ENCODE results near the gene HRH3. TPM values are rescaled to one million over a fixed set of nuclear protein-coding genes. Genes with fewer than 3 reads are reported as not detected.

The HRH3 gene
- total RNA-seq, 1 experiment from 2014 or later = 1.8 TPM

DNA sequence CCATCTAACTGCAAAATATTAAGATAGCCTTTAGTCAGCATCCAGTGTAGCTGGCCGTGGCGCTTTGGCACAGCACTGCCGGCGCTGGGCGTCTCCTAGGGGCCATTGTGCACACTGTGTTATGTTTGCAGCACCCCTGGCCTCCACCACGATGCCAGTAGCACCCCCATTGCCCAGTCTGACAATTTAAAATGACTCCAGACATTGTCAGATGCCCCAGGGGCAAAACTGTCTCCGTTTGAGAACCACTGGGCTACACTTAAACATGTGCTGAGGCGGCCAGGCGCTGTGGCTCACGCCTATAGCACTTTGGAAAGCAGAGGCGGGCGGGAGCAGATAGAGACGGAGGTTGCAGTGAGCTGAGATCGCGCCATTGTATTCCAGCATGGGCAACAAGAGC, 43.2 kb downstream of the HRH3 start:
- no CpG with 5 or more reads among the region's 15 CpGs for WGBS (ENCODE audit: extremely low coverage, insufficient read length, low lambda C conversion rate)
- H2BK12ac ChIP-seq (ENCODE audit: insufficient read length, low read depth, low read length) = no peak overlapping the region

More for the DNA sequence above, 43.2 kb downstream of the HRH3 start:
- Histone ChIP-seq H2BK20ac (ENCODE audit: low read depth, low read length, poor library complexity, severe bottlenecking) (no peak overlapping the region), H3K23ac (ENCODE audit: insufficient read length, low read depth, low read length) (no peak overlapping the region), H3K79me1 (ENCODE audit: insufficient read depth, low read depth, low read length, poor library complexity, severe bottlenecking) (no peaks in the 10 kb centered on the region), H3K4me2 (ENCODE audit: insufficient read depth, insufficient read length, low read length) (no peak overlapping the region), H3K27ac (ENCODE audit: insufficient read length, low read depth, low read length) (no peak overlapping the region), H3K4me1 (ENCODE audit: insufficient read depth, low read length) (no peaks in the 10 kb centered on the region), H4K20me1 (ENCODE audit: control insufficient read depth, insufficient read depth, insufficient read length) (no peaks in the 10 kb centered on the region), H2AFZ (ENCODE audit: low read length) (no peak overlapping the region), H3K79me2 (ENCODE audit: insufficient read depth, low read length) (no peaks in the 10 kb centered on the region), H3K56ac (ENCODE audit: insufficient read length, low read depth, low read length) (no peak overlapping the region), H3K9me3 (ENCODE audit: control insufficient read depth, low read depth, low read length) (no peaks in the 10 kb centered on the region), H3K27me3 (ENCODE audit: insufficient read depth, low read length) (no peaks in the 10 kb centered on the region), H2BK5ac (ENCODE audit: insufficient read length, low read length) (no peak overlapping the region), H2BK120ac (ENCODE audit: low read depth, low read length, poor library complexity, severe bottlenecking) (no peak overlapping the region), H4K91ac (ENCODE audit: insufficient read length, low read depth, low read length) (no peak overlapping the region), H3K9ac (ENCODE audit: extremely low read depth, insufficient read length, low read length) (no peak overlapping the region), H3K18ac (ENCODE audit: insufficient read length, low read depth, low read length) (no peak overlapping the region), H4K8ac (replicated peaks; ENCODE audit: insufficient read length, low read depth, low read length) (no peak overlapping the region), H3K4ac (ENCODE audit: low read depth, low read length) (no peak overlapping the region), H3K23me2 (ENCODE audit: insufficient read length, low read depth, low read length, poor library complexity, severe bottlenecking) (no peaks in the 10 kb centered on the region), H2AK5ac (ENCODE audit: insufficient read length, low read length) (no peak overlapping the region), H3K14ac (ENCODE audit: insufficient read depth, low read length) (no peak overlapping the region), H2BK15ac (ENCODE audit: low read depth, low read length) (no peak overlapping the region), H4K5ac (ENCODE audit: insufficient read length, low read depth, low read length) (no peak overlapping the region), H3T11ph (ENCODE audit: low read length) (no peak overlapping the region)
- H3K27me3 Mint-ChIP-seq (ENCODE audit: low read depth) = no peaks in the 10 kb centered on the region
- H3K4me3 Mint-ChIP-seq = no peak overlapping the region
- H3K4me1 Mint-ChIP-seq = peaks cover 4% of the 10 kb centered on the region in 2 experiments
- TF ChIP-seq, protein P1, sequence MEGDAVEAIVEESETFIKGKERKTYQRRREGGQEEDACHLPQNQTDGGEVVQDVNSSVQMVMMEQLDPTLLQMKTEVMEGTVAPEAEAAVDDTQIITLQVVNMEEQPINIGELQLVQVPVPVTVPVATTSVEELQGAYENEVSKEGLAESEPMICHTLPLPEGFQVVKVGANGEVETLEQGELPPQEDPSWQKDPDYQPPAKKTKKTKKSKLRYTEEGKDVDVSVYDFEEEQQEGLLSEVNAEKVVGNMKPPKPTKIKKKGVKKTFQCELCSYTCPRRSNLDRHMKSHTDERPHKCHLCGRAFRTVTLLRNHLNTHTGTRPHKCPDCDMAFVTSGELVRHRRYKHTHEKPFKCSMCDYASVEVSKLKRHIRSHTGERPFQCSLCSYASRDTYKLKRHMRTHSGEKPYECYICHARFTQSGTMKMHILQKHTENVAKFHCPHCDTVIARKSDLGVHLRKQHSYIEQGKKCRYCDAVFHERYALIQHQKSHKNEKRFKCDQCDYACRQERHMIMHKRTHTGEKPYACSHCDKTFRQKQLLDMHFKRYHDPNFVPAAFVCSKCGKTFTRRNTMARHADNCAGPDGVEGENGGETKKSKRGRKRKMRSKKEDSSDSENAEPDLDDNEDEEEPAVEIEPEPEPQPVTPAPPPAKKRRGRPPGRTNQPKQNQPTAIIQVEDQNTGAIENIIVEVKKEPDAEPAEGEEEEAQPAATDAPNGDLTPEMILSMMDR (conservative IDR thresholded peaks at IDR 0.05) = no peak
- H3K9me3 Mint-ChIP-seq = no peaks in the 10 kb centered on the region
- H3K27ac Mint-ChIP-seq = peak overlapping the region in 1 of 3 experiments; percentile 61; a peak in 2 of 7 replicates
- H3K36me3 Mint-ChIP-seq (ENCODE audit: insufficient read depth in 1 of 3, low read depth in 3 of 3) = peaks cover 9 to 40% (median 22%) of the 10 kb centered on the region in 3 experiments
- no peak for DNase-seq
